ENCODE results near the gene TEDC1.

DNA sequence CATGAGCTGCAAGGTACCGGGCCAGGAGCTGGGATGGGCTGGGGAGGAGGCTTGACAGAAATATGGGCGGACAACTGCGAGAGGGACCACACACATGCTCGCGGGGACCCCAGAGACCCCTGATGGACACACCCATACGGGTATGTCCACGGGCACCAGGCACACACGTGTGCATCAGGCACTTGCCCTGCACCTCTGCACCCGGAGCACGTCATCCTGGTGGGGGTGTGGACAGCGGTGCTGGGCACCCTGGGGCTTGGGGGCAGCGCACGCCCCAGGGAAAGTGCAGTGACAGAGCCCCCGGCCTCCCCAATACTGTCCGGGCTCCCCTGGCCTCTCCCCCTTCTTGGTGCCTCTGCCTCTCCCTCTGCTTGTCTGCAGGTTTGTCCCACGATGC lies 6.1 kb upstream of the TEDC1 start:
- TF ChIP-seq, protein P1, sequence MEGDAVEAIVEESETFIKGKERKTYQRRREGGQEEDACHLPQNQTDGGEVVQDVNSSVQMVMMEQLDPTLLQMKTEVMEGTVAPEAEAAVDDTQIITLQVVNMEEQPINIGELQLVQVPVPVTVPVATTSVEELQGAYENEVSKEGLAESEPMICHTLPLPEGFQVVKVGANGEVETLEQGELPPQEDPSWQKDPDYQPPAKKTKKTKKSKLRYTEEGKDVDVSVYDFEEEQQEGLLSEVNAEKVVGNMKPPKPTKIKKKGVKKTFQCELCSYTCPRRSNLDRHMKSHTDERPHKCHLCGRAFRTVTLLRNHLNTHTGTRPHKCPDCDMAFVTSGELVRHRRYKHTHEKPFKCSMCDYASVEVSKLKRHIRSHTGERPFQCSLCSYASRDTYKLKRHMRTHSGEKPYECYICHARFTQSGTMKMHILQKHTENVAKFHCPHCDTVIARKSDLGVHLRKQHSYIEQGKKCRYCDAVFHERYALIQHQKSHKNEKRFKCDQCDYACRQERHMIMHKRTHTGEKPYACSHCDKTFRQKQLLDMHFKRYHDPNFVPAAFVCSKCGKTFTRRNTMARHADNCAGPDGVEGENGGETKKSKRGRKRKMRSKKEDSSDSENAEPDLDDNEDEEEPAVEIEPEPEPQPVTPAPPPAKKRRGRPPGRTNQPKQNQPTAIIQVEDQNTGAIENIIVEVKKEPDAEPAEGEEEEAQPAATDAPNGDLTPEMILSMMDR (conservative IDR thresholded peaks at IDR 0.05 in 1 of 2, IDR thresholded peaks at IDR 0.05 in 1 of 2; ENCODE audit: extremely low read depth in 1 of 2, insufficient read depth in 1 of 2, low read depth in 1 of 2, low read length in 2 of 2) = no peak
- no peak for TF ChIP-seq EZH2 (IDR thresholded peaks at IDR 0.05; ENCODE audit: borderline replicate concordance, low read length)

Data from mammary epithelial cell (primary cell).